Measurements from ENCODE around the gene LY6G5B. TPM values are rescaled to one million over a fixed set of nuclear protein-coding genes. Genes with fewer than 3 reads are reported as not detected.

LY6G5B gene
- total RNA-seq, 4 donors from 2014 or later = 0.70 to 9.5 (median 4.5) TPM

- H3K4me1 ChIP-seq = no peaks in the 10 kb centered on the region
- TF ChIP-seq CTCF (IDR thresholded peaks at IDR 0.05) (no peak), POLR2A (IDR thresholded peaks at IDR 0.05) (no peak)
- intact Hi-C loops (cut with DNase I) = no loop called here
- no peak overlapping the region for H3K4me3 ChIP-seq
- peaks cover 78 to 100% (median 84%) of the 10 kb centered on the region in 3 donors for H3K36me3 ChIP-seq
- no peak for DNase-seq
- H3K9me3 ChIP-seq = no peaks in the 10 kb centered on the region
- no peak overlapping the region for H3K27ac ChIP-seq
- WGBS, 2 donors = 78 to 91% methylated on average over 8 of the region's 16 CpGs
- H3K27me3 ChIP-seq = no peaks in the 10 kb centered on the region
Measured at GRCh38 chr6:31631209-31631608, 38.6 kb upstream of the LY6G5B start.

GRCh38 chr6:31631681-31632278 is 38.0 kb upstream of the LY6G5B start:
- 76 to 88% methylated on average over 6 to 9 of the region's 32 CpGs for WGBS, 2 donors
- no peak for DNase-seq
- intact Hi-C loops (cut with DNase I) = no loop called here

GRCh38 chr6:31632279-31632946 is 37.4 kb upstream of the LY6G5B start:
- DNase-seq = no peak
- intact Hi-C loops (cut with DNase I) = no loop called here

More at GRCh38 chr6:31631681-31632278, 38.0 kb upstream of the LY6G5B start:
- Histone ChIP-seq H3K4me1 (no peaks in the 10 kb centered on the region), H3K9me3 (no peaks in the 10 kb centered on the region), H3K36me3 (peaks cover 80 to 100% (median 84%) of the 10 kb centered on the region in 3 donors), H3K27me3 (no peaks in the 10 kb centered on the region), H3K4me3 (no peak overlapping the region), H3K27ac (no peak overlapping the region)
- no peak for TF ChIP-seq CTCF (IDR thresholded peaks at IDR 0.05)
- TF ChIP-seq POLR2A (IDR thresholded peaks at IDR 0.05) = no peak

GRCh38 chr6:31633447-31633846 is 36.3 kb upstream of the LY6G5B start:
- intact Hi-C loops (cut with DNase I) = no loop called here
- 71 to 83% methylated on average over 1 of the region's 7 CpGs for WGBS, 2 donors

More at GRCh38 chr6:31632279-31632946, 37.4 kb upstream of the LY6G5B start:
- Histone ChIP-seq H3K4me1 (no peaks in the 10 kb centered on the region), H3K9me3 (no peaks in the 10 kb centered on the region), H3K27ac (no peak overlapping the region), H3K27me3 (no peaks in the 10 kb centered on the region), H3K36me3 (peaks cover 73 to 100% (median 86%) of the 10 kb centered on the region in 3 donors), H3K4me3 (no peak overlapping the region)
- WGBS, 2 donors = 82 to 89% methylated on average over 8 to 17 of the region's 26 CpGs
- TF ChIP-seq CTCF (IDR thresholded peaks at IDR 0.05) = no peak
- TF ChIP-seq POLR2A (IDR thresholded peaks at IDR 0.05) = no peak

More at GRCh38 chr6:31633447-31633846, 36.3 kb upstream of the LY6G5B start:
- Histone ChIP-seq H3K9me3 (no peaks in the 10 kb centered on the region), H3K36me3 (peaks cover 63 to 100% (median 79%) of the 10 kb centered on the region in 3 donors), H3K27me3 (no peaks in the 10 kb centered on the region), H3K4me3 (no peak overlapping the region), H3K4me1 (no peaks in the 10 kb centered on the region), H3K27ac (no peak overlapping the region)
- no peak for DNase-seq
- TF ChIP-seq CTCF (IDR thresholded peaks at IDR 0.05) (no peak), POLR2A (IDR thresholded peaks at IDR 0.05) (no peak)
